ENCODE results near the gene LOXL3. TPM values are rescaled to one million over a fixed set of nuclear protein-coding genes. Genes with fewer than 3 reads are reported as not detected.

The LOXL3 gene
- total and polyA plus RNA-seq, 2 donors (not counting 1 experiment from before 2014, with no cell fraction given), result 0.97 to 1.2 TPM

- peaks cover 51% of the 10 kb centered on the region for H3K27me3 Mint-ChIP-seq
- peaks cover 36% of the 10 kb centered on the region for H3K4me1 Mint-ChIP-seq
- no peak for TF ChIP-seq EZH2 (IDR thresholded peaks at IDR 0.05; ENCODE audit: borderline replicate concordance, insufficient read depth, low read depth, low read length, poor library complexity, severe bottlenecking)
- TF ChIP-seq, protein P1, sequence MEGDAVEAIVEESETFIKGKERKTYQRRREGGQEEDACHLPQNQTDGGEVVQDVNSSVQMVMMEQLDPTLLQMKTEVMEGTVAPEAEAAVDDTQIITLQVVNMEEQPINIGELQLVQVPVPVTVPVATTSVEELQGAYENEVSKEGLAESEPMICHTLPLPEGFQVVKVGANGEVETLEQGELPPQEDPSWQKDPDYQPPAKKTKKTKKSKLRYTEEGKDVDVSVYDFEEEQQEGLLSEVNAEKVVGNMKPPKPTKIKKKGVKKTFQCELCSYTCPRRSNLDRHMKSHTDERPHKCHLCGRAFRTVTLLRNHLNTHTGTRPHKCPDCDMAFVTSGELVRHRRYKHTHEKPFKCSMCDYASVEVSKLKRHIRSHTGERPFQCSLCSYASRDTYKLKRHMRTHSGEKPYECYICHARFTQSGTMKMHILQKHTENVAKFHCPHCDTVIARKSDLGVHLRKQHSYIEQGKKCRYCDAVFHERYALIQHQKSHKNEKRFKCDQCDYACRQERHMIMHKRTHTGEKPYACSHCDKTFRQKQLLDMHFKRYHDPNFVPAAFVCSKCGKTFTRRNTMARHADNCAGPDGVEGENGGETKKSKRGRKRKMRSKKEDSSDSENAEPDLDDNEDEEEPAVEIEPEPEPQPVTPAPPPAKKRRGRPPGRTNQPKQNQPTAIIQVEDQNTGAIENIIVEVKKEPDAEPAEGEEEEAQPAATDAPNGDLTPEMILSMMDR (IDR thresholded peaks at IDR 0.05), result no peak
- intact Hi-C loops (cut with micrococcal nuclease), result no loop called here
- Histone ChIP-seq H3K27ac (ENCODE audit: low read length in 2 of 2) (no peak overlapping the region), H3K36me3 (replicated peaks in 1 of 2; ENCODE audit: control extremely low read depth in 1 of 2, control insufficient read depth in 1 of 2, extremely low read depth in 1 of 2, insufficient read depth in 2 of 2, low read length in 1 of 2) (no peaks in the 10 kb centered on the region), H2AFZ (ENCODE audit: insufficient read depth, low read depth, low read length, poor library complexity, severe bottlenecking) (no peak overlapping the region), H3K27me3 (replicated peaks in 1 of 4; ENCODE audit: control extremely low read depth in 1 of 4, control insufficient read depth in 3 of 4, insufficient read depth in 4 of 4, low read length in 3 of 4) (peaks cover 2 to 75% (median 48%) of the 10 kb centered on the region in 4 experiments), H3K9me3 (ENCODE audit: control extremely low read depth in 1 of 3, control insufficient read depth in 2 of 3, insufficient read depth in 1 of 3, low read length in 2 of 3) (peaks cover 0 to 31% (median 0%) of the 10 kb centered on the region in 3 donors), H3K9ac (ENCODE audit: low read length) (no peak overlapping the region), H3K4me3 (ENCODE audit: control extremely low read depth in 1 of 5, extremely low read depth in 1 of 5, insufficient read depth in 1 of 5, low read depth in 2 of 5, low read length in 4 of 5) (no peak overlapping the region), H3K4me1 (ENCODE audit: control insufficient read depth in 2 of 2, insufficient read depth in 2 of 2, low read length in 2 of 2) (peaks cover 42 to 47% of the 10 kb centered on the region in 2 donors), H4K20me1 (ENCODE audit: control insufficient read depth, insufficient read depth, low read length, poor library complexity, severe bottlenecking) (peaks cover 6% of the 10 kb centered on the region), H3K79me2 (ENCODE audit: control insufficient read depth, insufficient read depth, low read length) (no peaks in the 10 kb centered on the region), H3K4me2 (replicated peaks; ENCODE audit: low read depth, low read length, poor library complexity, severe bottlenecking) (no peak overlapping the region)
- H3K27ac Mint-ChIP-seq, result peak overlapping the region; percentile 53
- peak overlapping the region; percentile 60 for H3K4me3 Mint-ChIP-seq
- H3K9me3 Mint-ChIP-seq (ENCODE audit: insufficient read depth), result no peaks in the 10 kb centered on the region
- ATAC-seq (ENCODE audit: low read depth) (no peak), DNase-seq (no peak)
- CTCF ChIA-PET, result interaction anchor here (0.5 to 1.5 kb wide), 3 partner anchors 15 to 74 kb away, joined by 4 read pairs; no protein-coding TSS in a partner anchor
- WGBS (ENCODE audit: insufficient coverage), result 13% methylated on average over 35 of the region's 36 CpGs
- POLR2A ChIA-PET, result interaction anchor here (1.4 kb wide), 1 partner anchor 13 kb away, joined by 4 read pairs; the partner anchor contains the start of gene DQX1
These were observed 40.8 kb downstream of the LOXL3 start for GRCh38 chr2:74512744-74513604.
